DND-41 (cell line): ENCODE measurements around the gene TBC1D22B.

Experiments used
- CTCF ChIP-seq: IDR thresholded peaks from 2 replicates; pipeline ENCODE4 v1.5.1; 2012; ENCODE audit warnings: borderline replicate concordance, low read length, moderate library complexity, mild to moderate bottlenecking; ENCODE audit not compliant: poor library complexity, severe bottlenecking; ENCODE audit errors: extremely low read depth
- EZH2 ChIP-seq: IDR thresholded peaks from 3 replicates; pipeline ENCODE4 v1.6.1; 2012; ENCODE audit warnings: borderline replicate concordance, low read depth, mild to moderate bottlenecking, moderate library complexity, low read length, inconsistent platforms; ENCODE audit not compliant: severe bottlenecking

GRCh38 chr6:37313723-37314486 lies 56.3 kb downstream of the TBC1D22B start:
- no peak for TF ChIP-seq EZH2
- TF ChIP-seq CTCF: no peak
